Stomach (tissue), 9 donors: Measurements from ENCODE around the gene RNFT2. TPM values are rescaled to one million over a fixed set of nuclear protein-coding genes. Genes with fewer than 3 reads are reported as not detected.

Source experiments
- DNase-seq, 2 donors: peaks; one replicate each; pipeline versions ENCODE4 v3.0.0 to v3.0.0-alpha.2; 2013 to 2019
- H3K27ac ChIP-seq, 5 donors: fragments of 200-600 bp in 4 of 5; sonication (generic) in 4 of 5; one replicate each; pipeline ENCODE4 v1.5.1; 2013 to 2019; ENCODE audit warnings: mild to moderate bottlenecking in 1 of 5, moderate library complexity in 1 of 5
- H3K27me3 ChIP-seq, 3 donors: fragments of 200-600 bp; sonication (generic); one replicate each; pipeline ENCODE4 v1.5.1; 2017 to 2019; ENCODE audit warnings: mixed run types in 1 of 3
- H3K36me3 ChIP-seq, 4 donors: fragments of 200-600 bp; sonication (generic); 1 replicate in 3 of 4; 2 replicates in 1 of 4; pipeline ENCODE4 v1.5.1; 2016 to 2019
- H3K4me1 ChIP-seq, 4 donors: fragments of 200-600 bp; sonication (generic); one replicate each; pipeline ENCODE4 v1.5.1; 2016 to 2019
- H3K4me3 ChIP-seq, 4 donors: fragments of 200-600 bp; sonication (generic) in 3 of 4; one replicate each; pipeline ENCODE4 v1.5.1; 2016 to 2019; ENCODE audit warnings: mild to moderate bottlenecking in 1 of 4
- H3K9me3 ChIP-seq, 4 donors: fragments of 200-600 bp; sonication (generic); one replicate each; pipeline ENCODE4 v1.5.1; 2016 to 2019
- EP300 ChIP-seq: sonication (generic); formaldehyde crosslinking; IDR thresholded peaks from one replicate; pipeline ENCODE4 v1.6.1; 2017; ENCODE audit warnings: antibody characterized with exemption
- POLR2A ChIP-seq, 4 donors: fragments of 450-650 bp; IDR thresholded peaks; one replicate each; pipeline ENCODE4 v1.6.1; 2016; ENCODE audit warnings: antibody characterized with exemption in 4 of 4, control low read depth in 2 of 4, mild to moderate bottlenecking in 1 of 4, moderate library complexity in 1 of 4
- POLR2AphosphoS5 ChIP-seq, 3 donors: sonication (generic); formaldehyde crosslinking; IDR thresholded peaks; one replicate each; pipeline ENCODE4 v1.6.1; 2016; ENCODE audit warnings: antibody characterized with exemption in 3 of 3
- WGBS, 5 donors: extraction: QIAGEN DNeasy Blood & Tissue Kit in 3 of 5; methylation state at CpG; one replicate each; pipeline versions ENCODE4 v1.1.5 to v1.1.7; 2013 to 2018; 5-methylcytosine and 5-hydroxymethylcytosine counted together
- intact Hi-C: fragments of 100-400 bp; cut with DNase I; formaldehyde crosslinking; loops from one replicate; pipeline ENCODE4 v1.15.1; 2023; ENCODE audit warnings: low total_unique reads
- polyA plus RNA-seq, 3 donors: library from polyadenylated mRNA; stranded (reverse); fragments of 200-250 nt; gene quantifications; one replicate each; pipeline ENCODE4 v1.2.3, GENCODE V29; 2013
- total RNA-seq, 5 donors: library from RNA; depleted of rRNA; stranded (reverse); fragments of >200 nt; gene quantifications; one replicate each; pipeline versions ENCODE4 v1.1.0 to v1.2.3, GENCODE V29; 2014 to 2016
- TF ChIP-seq, protein P1 (sequence below), 7 experiments: fragments of 450-650 bp in 4 of 7; fragments of 200-600 bp in 3 of 7; sonication (generic) in 3 of 7; IDR thresholded peaks; one replicate each; pipeline ENCODE4 v1.5.1; 2016 to 2019; ENCODE audit warnings: antibody characterized with exemption in 7 of 7, control low read depth in 2 of 7, mild to moderate bottlenecking in 1 of 7
- donor health status: healthy with polysubstance abuse.
- donor health status: Bipolar disorder and iron deficiency.
- donor health status: healthy.

Gene RNFT2
- total and polyA plus RNA-seq, 8 donors: 0.43 to 12.7 (median 1.6) TPM; not detected in 2

DNA sequence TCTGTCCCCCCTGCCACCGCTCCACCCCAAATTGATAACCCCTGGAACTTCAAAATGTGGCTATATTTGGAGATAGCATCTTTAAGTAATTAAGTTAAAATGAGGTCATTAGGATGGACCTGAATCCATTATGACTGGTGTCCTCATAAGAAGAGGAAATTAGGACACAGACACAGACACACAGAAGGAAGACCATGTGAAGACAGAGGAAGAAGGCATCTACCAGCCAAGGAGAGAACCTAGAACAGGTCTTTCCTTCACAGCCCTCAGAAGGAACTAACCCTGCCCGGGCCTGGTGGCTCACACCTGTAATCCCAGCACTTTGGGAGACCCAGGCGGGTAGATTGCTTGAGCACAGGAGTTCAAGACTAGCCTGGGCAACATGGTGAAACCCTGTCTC is 146.8 kb downstream of the RNFT2 start:
- Histone ChIP-seq H3K4me1 (peaks cover 22 to 28% (median 26%) of the 10 kb centered on the region in 4 donors), H3K9me3 (no peaks in the 10 kb centered on the region), H3K27ac (no peak overlapping the region), H3K27me3 (peaks cover 16 to 55% (median 39%) of the 10 kb centered on the region in 3 donors), H3K36me3 (no peaks in the 10 kb centered on the region), H3K4me3 (no peak overlapping the region)
- intact Hi-C loops: no loop called here
- WGBS, 5 donors: 82 to 99% (median 89%) methylated on average over 3 of the region's 3 CpGs
- DNase-seq: no peak
- TF ChIP-seq POLR2A (IDR thresholded peaks at IDR 0.05) (no peak), EP300 (no peak), POLR2AphosphoS5 (IDR thresholded peaks at IDR 0.05) (no peak)
- TF ChIP-seq, protein P1, sequence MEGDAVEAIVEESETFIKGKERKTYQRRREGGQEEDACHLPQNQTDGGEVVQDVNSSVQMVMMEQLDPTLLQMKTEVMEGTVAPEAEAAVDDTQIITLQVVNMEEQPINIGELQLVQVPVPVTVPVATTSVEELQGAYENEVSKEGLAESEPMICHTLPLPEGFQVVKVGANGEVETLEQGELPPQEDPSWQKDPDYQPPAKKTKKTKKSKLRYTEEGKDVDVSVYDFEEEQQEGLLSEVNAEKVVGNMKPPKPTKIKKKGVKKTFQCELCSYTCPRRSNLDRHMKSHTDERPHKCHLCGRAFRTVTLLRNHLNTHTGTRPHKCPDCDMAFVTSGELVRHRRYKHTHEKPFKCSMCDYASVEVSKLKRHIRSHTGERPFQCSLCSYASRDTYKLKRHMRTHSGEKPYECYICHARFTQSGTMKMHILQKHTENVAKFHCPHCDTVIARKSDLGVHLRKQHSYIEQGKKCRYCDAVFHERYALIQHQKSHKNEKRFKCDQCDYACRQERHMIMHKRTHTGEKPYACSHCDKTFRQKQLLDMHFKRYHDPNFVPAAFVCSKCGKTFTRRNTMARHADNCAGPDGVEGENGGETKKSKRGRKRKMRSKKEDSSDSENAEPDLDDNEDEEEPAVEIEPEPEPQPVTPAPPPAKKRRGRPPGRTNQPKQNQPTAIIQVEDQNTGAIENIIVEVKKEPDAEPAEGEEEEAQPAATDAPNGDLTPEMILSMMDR (IDR thresholded peaks at IDR 0.05): no peak

DNA sequence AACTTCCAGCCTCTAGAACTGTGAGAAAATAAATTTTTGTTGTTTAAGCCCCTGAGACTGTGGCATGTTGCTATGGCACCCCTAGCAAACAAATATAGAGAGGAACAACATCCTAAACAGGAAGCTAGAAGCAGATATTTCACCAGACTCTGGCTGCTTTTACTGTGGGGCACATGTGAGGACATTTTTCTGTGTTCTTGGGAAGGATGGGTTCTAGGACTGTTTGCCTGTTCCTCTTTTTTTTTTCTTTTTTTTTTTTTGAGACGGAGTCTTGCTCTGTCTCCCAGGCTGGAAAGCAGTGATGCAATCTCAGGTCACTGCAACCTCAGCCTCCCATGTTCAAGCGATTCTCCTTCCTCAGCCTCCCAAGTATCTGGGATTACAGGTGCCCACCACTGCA is 147.4 kb downstream of the RNFT2 start:
- TF ChIP-seq POLR2AphosphoS5 (IDR thresholded peaks at IDR 0.05): no peak
- H3K36me3 ChIP-seq: no peaks in the 10 kb centered on the region
- no peaks in the 10 kb centered on the region for H3K9me3 ChIP-seq
- DNase-seq: peak in 1 of 2 donors; percentile 33
- intact Hi-C loops: no loop called here
- H3K27ac ChIP-seq: no peak overlapping the region
- WGBS, 5 donors: 64 to 82% (median 80%) methylated on average over 2 of the region's 2 CpGs
- no peak overlapping the region for H3K4me3 ChIP-seq
- peaks cover 16 to 49% (median 32%) of the 10 kb centered on the region in 3 donors for H3K27me3 ChIP-seq
- H3K4me1 ChIP-seq: peaks cover 16 to 22% (median 20%) of the 10 kb centered on the region in 4 donors

DNA sequence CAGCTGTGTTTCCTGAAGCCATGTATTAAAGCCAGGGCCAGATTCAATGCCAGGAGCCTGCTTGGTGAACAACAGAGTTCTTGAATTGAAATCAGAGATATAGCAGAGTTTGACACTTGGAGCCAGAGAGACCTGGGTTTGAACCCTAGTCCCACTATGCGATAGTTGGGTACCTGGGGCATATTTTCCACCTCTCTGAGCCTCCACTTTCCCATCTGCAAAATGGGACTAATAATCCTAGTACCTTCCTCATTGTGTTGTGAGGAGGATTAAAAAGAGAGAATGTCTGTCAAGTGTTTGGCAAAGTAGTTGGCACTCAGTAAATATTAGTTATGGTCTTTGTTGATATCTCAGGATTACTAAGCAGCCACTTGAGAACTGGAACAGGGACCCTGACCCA is 149.1 kb downstream of the RNFT2 start:
- H3K27ac ChIP-seq: no peak overlapping the region
- no peaks in the 10 kb centered on the region for H3K9me3 ChIP-seq
- DNase-seq: no peak
- H3K36me3 ChIP-seq: no peaks in the 10 kb centered on the region
- H3K4me3 ChIP-seq: no peak overlapping the region
- H3K4me1 ChIP-seq: peaks cover under 1 to 6% (median 4%) of the 10 kb centered on the region in 4 donors
- TF ChIP-seq POLR2AphosphoS5 (IDR thresholded peaks at IDR 0.05) (no peak), POLR2A (IDR thresholded peaks at IDR 0.05) (no peak), EP300 (no peak)
- TF ChIP-seq, protein P1 (IDR thresholded peaks at IDR 0.05): no peak
- WGBS, 5 donors: 81 to 95% (median 84%) methylated on average over 1 of the region's 1 CpG
- peaks cover 7 to 31% (median 17%) of the 10 kb centered on the region in 3 donors for H3K27me3 ChIP-seq
- intact Hi-C loops: no loop called here

DNA sequence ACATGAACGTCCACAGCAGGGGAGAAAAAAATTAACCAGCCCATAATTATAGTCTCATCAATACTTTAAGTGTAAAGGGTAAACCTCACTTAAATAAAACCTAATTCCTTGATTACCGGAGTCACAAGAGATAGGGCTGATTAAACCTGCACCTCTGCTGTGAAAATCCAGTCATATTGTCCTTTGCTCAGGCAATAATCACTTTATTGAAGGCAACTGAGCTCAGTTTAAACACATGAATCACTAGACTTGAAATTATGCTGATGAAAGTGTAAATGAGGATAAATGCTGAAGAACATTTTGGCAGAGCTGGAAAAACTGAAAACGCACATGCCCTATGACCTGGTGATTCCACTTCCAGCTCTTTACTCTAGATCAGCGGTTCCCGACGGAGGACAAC is 149.8 kb downstream of the RNFT2 start:
- H3K9me3 ChIP-seq: no peaks in the 10 kb centered on the region
- peaks cover 4 to 25% (median 11%) of the 10 kb centered on the region in 3 donors for H3K27me3 ChIP-seq
- no peak overlapping the region for H3K27ac ChIP-seq
- intact Hi-C loops: no loop called here
- H3K4me1 ChIP-seq: no peaks in the 10 kb centered on the region
- DNase-seq: no peak
- TF ChIP-seq POLR2A (IDR thresholded peaks at IDR 0.05): no peak
- TF ChIP-seq, protein P1 (IDR thresholded peaks at IDR 0.05): no peak
- TF ChIP-seq EP300: no peak
- TF ChIP-seq POLR2AphosphoS5 (IDR thresholded peaks at IDR 0.05): no peak
- H3K4me3 ChIP-seq: no peak overlapping the region
- H3K36me3 ChIP-seq: no peaks in the 10 kb centered on the region
- WGBS, 5 donors: 68 to 80% (median 77%) methylated on average over 6 of the region's 6 CpGs

DNA sequence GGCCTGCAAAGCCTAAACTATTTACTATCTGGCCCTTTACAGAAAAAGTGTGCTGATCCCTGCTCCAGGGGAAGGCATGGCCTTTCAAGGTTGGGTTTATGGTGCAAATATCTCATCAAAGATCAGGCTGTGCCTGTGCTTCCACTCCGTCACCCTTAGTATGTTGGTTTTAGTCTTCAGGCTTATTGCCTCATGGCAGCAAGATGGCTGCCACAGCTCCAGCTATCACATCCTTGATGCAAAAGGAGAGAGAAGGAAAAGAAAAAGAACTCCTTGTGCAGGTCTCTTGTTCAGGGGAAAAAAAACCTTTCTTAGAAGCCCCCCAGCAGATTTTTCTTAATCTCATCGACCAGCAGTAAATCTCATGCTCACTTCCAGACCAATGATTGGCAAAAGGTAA is 152.2 kb downstream of the RNFT2 start:
- Histone ChIP-seq H3K4me3 (no peak overlapping the region), H3K27me3 (peaks cover 0 to 6% (median 0%) of the 10 kb centered on the region in 3 donors), H3K4me1 (no peaks in the 10 kb centered on the region), H3K27ac (no peak overlapping the region), H3K36me3 (no peaks in the 10 kb centered on the region), H3K9me3 (no peaks in the 10 kb centered on the region)
- DNase-seq: no peak
- intact Hi-C loops: no loop called here
- no peak for TF ChIP-seq POLR2AphosphoS5 (IDR thresholded peaks at IDR 0.05)
- TF ChIP-seq, protein P1 (IDR thresholded peaks at IDR 0.05): no peak
- TF ChIP-seq EP300: no peak
- TF ChIP-seq POLR2A (IDR thresholded peaks at IDR 0.05): no peak
- 87 to 95% (median 94%) methylated on average over 2 of the region's 2 CpGs for WGBS, 5 donors
